CD14-positive monocyte (primary cell): Measurements from ENCODE around the gene NFKBIL1. TPM values are rescaled to one million over a fixed set of nuclear protein-coding genes. Genes with fewer than 3 reads are reported as not detected.

Source experiments
- DNase-seq, 3 donors: peaks; one replicate each; pipeline ENCODE4 v3.0.0-alpha.2; 2011 to 2022
- H2AFZ ChIP-seq: 2 replicates; pipeline ENCODE4 v1.6.0; 2012; ENCODE audit warnings: mild to moderate bottlenecking, low read depth, low read length, inconsistent platforms; ENCODE audit not compliant: insufficient read depth, poor library complexity, severe bottlenecking
- H3K27ac ChIP-seq, 2 donors: 1 replicate in 1 of 2; 2 replicates in 1 of 2; pipeline ENCODE4 v1.5.1; 2012 to 2013; ENCODE audit warnings: low read length in 2 of 2, control low read depth in 1 of 2, inconsistent platforms in 1 of 2, low read depth in 1 of 2, mild to moderate bottlenecking in 1 of 2
- H3K27me3 ChIP-seq, 2 donors: one replicate each; pipeline versions ENCODE4 v1.6.0 to v1.6.1; 2011 to 2013; ENCODE audit warnings: low read length in 2 of 2; ENCODE audit not compliant: control insufficient read depth in 2 of 2, insufficient read depth in 2 of 2
- H3K36me3 ChIP-seq, 2 donors: replicated peaks in 1 of 2; 1 replicate in 1 of 2; 2 replicates in 1 of 2; pipeline versions ENCODE4 v1.5.1 to v1.6.1; 2012 to 2013; ENCODE audit warnings: low read length in 2 of 2, control low read depth in 1 of 2, inconsistent platforms in 1 of 2, mild to moderate bottlenecking in 1 of 2; ENCODE audit not compliant: insufficient read depth in 2 of 2, control insufficient read depth in 1 of 2
- H3K4me1 ChIP-seq, 2 donors: 1 replicate in 1 of 2; 2 replicates in 1 of 2; pipeline versions ENCODE4 v1.5.1 to v1.6.1; 2012 to 2013; ENCODE audit warnings: low read length in 2 of 2, control low read depth in 1 of 2, inconsistent platforms in 1 of 2, mild to moderate bottlenecking in 1 of 2, moderate library complexity in 1 of 2; ENCODE audit not compliant: insufficient read depth in 2 of 2, control insufficient read depth in 1 of 2
- H3K4me2 ChIP-seq: replicated peaks from 2 replicates; pipeline ENCODE3; 2012; ENCODE audit warnings: low read length, moderate library complexity, mild to moderate bottlenecking; ENCODE audit not compliant: poor library complexity, severe bottlenecking; ENCODE audit errors: extremely low read depth
- H3K4me3 ChIP-seq, 3 experiments: fragments of 200-600 bp in 1 of 3; sonication (generic) in 1 of 3; replicated peaks in 1 of 3; 1 replicate in 2 of 3; 2 replicates in 1 of 3; pipeline ENCODE4 v1.5.1; 2011 to 2013; ENCODE audit warnings: low read length in 3 of 3, mild to moderate bottlenecking in 3 of 3, control low read depth in 2 of 3, low read depth in 2 of 3, inconsistent platforms in 1 of 3, moderate library complexity in 1 of 3
- H3K79me2 ChIP-seq: 2 replicates; pipeline ENCODE4 v1.6.0; 2012; ENCODE audit warnings: mild to moderate bottlenecking, control low read depth, inconsistent platforms, low read length, moderate library complexity; ENCODE audit not compliant: insufficient read depth
- H3K9ac ChIP-seq: 2 replicates; pipeline ENCODE4 v1.6.0; 2017; ENCODE audit warnings: low read length, mild to moderate bottlenecking; ENCODE audit not compliant: insufficient read depth, poor library complexity, severe bottlenecking
- H3K9me3 ChIP-seq, 2 donors: replicated peaks in 1 of 2; 1 replicate in 1 of 2; 2 replicates in 1 of 2; pipeline versions ENCODE4 v1.5.1 to v1.6.1; 2012 to 2013; ENCODE audit warnings: low read length in 2 of 2, control low read depth in 1 of 2; ENCODE audit not compliant: control insufficient read depth in 1 of 2, insufficient read depth in 1 of 2
- H4K20me1 ChIP-seq: 2 replicates; pipeline ENCODE4 v1.6.0; 2012; ENCODE audit warnings: mild to moderate bottlenecking, low read length, control low read depth, moderate library complexity; ENCODE audit not compliant: insufficient read depth
- H3K27ac Mint-ChIP-seq, 7 donors: one replicate each; pipeline ENCODE4 v1.8.0; 2020; ENCODE audit warnings: mild to moderate bottlenecking in 7 of 7, mixed read lengths in 7 of 7, moderate library complexity in 6 of 7, inconsistent platforms in 2 of 7
- H3K27me3 Mint-ChIP-seq, 3 donors: one replicate each; pipeline ENCODE4 v1.8.0; 2021 to 2022; ENCODE audit warnings: low read depth in 3 of 3, mild to moderate bottlenecking in 3 of 3, mixed read lengths in 3 of 3, moderate library complexity in 3 of 3, inconsistent platforms in 1 of 3
- H3K36me3 Mint-ChIP-seq, 2 donors: one replicate each; pipeline ENCODE4 v1.8.0; 2020; ENCODE audit warnings: mixed read lengths in 2 of 2, inconsistent platforms in 1 of 2, mild to moderate bottlenecking in 1 of 2
- H3K4me1 Mint-ChIP-seq: one replicate; pipeline ENCODE4 v1.8.0; 2020; ENCODE audit warnings: mild to moderate bottlenecking, mixed read lengths
- H3K4me3 Mint-ChIP-seq, 2 donors: one replicate each; pipeline ENCODE4 v1.8.0; 2020; ENCODE audit warnings: mild to moderate bottlenecking in 2 of 2, mixed read lengths in 2 of 2, moderate library complexity in 1 of 2
- H3K9me3 Mint-ChIP-seq, 7 donors: one replicate each; pipeline ENCODE4 v1.8.0; 2020 to 2022; ENCODE audit warnings: mixed read lengths in 7 of 7, mild to moderate bottlenecking in 6 of 7, moderate library complexity in 6 of 7, inconsistent platforms in 2 of 7
- WGBS: methylation state at CpG from one replicate; pipeline ENCODE4 v1.1.5; 2013; ENCODE audit warnings: missing lambda C conversion rate; ENCODE audit not compliant: insufficient coverage; 5-methylcytosine and 5-hydroxymethylcytosine counted together
- intact Hi-C, 2 donors: fragments of 100-400 bp; cut with micrococcal nuclease; formaldehyde crosslinking; loops; one replicate each; pipeline versions ENCODE4 v1.15.0 to v1.15.1; 2023
- polyA plus RNA-seq, 3 donors: library from polyadenylated mRNA; depleted of rRNA in 1 of 3; unstranded in 2 of 3; stranded (reverse) in 1 of 3; fragments of 300-500 nt in 2 of 3; fragments of >200 nt in 1 of 3; fragmentation: Illumina TruSeq in 2 of 3; gene quantifications; 1 replicate in 2 of 3; 2 replicates in 1 of 3; pipeline ENCODE4 v1.2.3, GENCODE V29; 2012 to 2021
- TF ChIP-seq, protein P1 (sequence below): fragments of 200-600 bp; IDR thresholded peaks from one replicate; pipeline ENCODE4 v1.8.0; 2022; ENCODE audit warnings: antibody characterized with exemption, mild to moderate bottlenecking

The NFKBIL1 gene
- polyA plus RNA-seq, 3 donors: 7.7 to 10.3 (median 8.0) TPM

DNA sequence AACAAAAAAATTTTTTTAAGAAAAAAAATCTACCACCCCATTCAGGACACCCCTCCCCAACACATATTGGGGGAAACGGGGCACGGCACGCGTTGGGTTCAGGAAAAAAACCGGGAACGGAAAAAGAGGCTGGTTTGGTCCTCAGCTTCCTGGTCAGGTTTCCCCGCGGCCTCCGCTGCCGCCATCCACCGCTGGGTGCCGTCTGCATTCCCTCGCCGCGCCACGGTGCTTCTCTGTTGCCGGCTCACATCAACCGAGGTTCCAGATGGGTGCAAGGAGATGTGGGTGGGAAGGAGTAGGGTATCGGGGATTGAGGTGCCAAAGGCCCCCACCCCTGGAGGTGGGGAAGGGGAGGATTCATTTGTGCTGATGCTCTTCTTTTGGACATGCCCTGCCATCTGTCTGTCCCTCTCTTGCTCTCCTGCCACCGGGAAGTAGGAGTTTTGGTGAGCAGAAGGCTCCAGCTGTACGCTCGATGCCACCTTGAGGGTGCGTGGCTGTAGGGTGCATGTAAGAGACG lies 12.8 kb upstream of the NFKBIL1 start:
- Histone ChIP-seq H4K20me1 (peaks cover 100% of the 10 kb centered on the region), H3K36me3 (peaks cover 98 to 100% of the 10 kb centered on the region in 2 donors), H3K27ac (no peak overlapping the region), H3K4me1 (peaks cover 10 to 11% of the 10 kb centered on the region in 2 donors), H3K27me3 (no peaks in the 10 kb centered on the region), H3K9me3 (no peaks in the 10 kb centered on the region), H3K4me2 (no peak overlapping the region), H3K79me2 (peaks cover 76% of the 10 kb centered on the region), H3K9ac (no peak overlapping the region), H2AFZ (no peak overlapping the region), H3K4me3 (no peak overlapping the region)
- Mint-ChIP-seq H3K27me3 (no peaks in the 10 kb centered on the region), H3K9me3 (no peaks in the 10 kb centered on the region), H3K27ac (peak overlapping the region in 1 of 7 donors; percentile 56), H3K4me1 (peaks cover 14% of the 10 kb centered on the region), H3K4me3 (no peak overlapping the region), H3K36me3 (peaks cover 89 to 99% of the 10 kb centered on the region in 2 donors)
- TF ChIP-seq, protein P1, sequence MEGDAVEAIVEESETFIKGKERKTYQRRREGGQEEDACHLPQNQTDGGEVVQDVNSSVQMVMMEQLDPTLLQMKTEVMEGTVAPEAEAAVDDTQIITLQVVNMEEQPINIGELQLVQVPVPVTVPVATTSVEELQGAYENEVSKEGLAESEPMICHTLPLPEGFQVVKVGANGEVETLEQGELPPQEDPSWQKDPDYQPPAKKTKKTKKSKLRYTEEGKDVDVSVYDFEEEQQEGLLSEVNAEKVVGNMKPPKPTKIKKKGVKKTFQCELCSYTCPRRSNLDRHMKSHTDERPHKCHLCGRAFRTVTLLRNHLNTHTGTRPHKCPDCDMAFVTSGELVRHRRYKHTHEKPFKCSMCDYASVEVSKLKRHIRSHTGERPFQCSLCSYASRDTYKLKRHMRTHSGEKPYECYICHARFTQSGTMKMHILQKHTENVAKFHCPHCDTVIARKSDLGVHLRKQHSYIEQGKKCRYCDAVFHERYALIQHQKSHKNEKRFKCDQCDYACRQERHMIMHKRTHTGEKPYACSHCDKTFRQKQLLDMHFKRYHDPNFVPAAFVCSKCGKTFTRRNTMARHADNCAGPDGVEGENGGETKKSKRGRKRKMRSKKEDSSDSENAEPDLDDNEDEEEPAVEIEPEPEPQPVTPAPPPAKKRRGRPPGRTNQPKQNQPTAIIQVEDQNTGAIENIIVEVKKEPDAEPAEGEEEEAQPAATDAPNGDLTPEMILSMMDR: no peak
- intact Hi-C loops: no loop called here
- DNase-seq: no peak
- WGBS: 93% methylated on average over 22 of the region's 24 CpGs

DNA sequence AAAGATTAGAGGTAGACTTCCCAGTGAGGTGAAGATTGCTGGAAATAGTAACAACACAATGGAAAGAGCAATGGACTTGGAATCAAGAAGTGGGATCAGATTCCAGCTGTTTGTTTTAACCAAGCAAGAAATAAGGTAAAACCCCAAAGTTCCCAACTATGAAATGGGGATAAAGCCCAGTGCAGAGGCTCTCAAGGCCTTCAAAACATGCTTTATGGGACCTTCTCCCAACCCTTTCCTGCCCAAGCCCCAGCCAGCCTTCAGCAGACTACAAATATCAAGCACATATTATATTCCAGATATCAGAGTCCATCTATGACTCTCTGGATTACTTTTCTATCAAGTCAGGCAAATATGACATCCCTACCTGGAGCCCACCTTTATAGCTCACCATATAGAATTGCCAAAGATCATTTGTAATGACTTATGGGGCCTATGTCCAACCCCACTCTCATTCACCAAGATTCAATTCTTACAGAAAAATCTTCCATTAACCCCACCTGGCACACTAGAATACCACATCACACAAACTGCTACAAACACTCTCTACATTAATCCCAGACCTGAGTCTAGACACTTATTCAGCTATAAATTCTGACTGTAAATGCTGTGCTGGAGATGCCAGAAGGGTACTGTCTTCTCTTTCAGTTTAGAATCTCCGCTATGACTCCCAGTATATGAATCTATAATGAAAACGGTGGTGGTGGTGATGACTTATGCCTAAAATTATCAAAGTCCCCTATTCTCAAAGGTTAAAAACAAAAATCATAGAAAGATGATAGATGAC lies 11.7 kb upstream of the NFKBIL1 start:
- no peak overlapping the region for H3K4me3 ChIP-seq
- H2AFZ ChIP-seq: no peak overlapping the region
- H3K9ac ChIP-seq: no peak overlapping the region
- H3K4me2 ChIP-seq: no peak overlapping the region
- no peak overlapping the region for H3K27ac ChIP-seq
- intact Hi-C loops: no loop called here
- peaks cover 94 to 97% of the 10 kb centered on the region in 2 donors for H3K36me3 ChIP-seq
- H3K27ac Mint-ChIP-seq: peak overlapping the region in 1 of 7 donors; percentile 22
- no peak overlapping the region for H3K4me3 Mint-ChIP-seq
- no peaks in the 10 kb centered on the region for H3K9me3 Mint-ChIP-seq
- TF ChIP-seq, protein P1: no peak
- peaks cover 100% of the 10 kb centered on the region for H4K20me1 ChIP-seq
- H3K9me3 ChIP-seq: no peaks in the 10 kb centered on the region
- WGBS: no CpG with 5 or more reads among the region's 2 CpGs
- H3K79me2 ChIP-seq: peaks cover 88% of the 10 kb centered on the region
- no peak for DNase-seq
- H3K36me3 Mint-ChIP-seq: peaks cover 87 to 97% of the 10 kb centered on the region in 2 donors
- H3K27me3 ChIP-seq: no peaks in the 10 kb centered on the region
- peaks cover 22 to 23% of the 10 kb centered on the region in 2 donors for H3K4me1 ChIP-seq
- H3K27me3 Mint-ChIP-seq: no peaks in the 10 kb centered on the region
- H3K4me1 Mint-ChIP-seq: peaks cover 25% of the 10 kb centered on the region
